K562 (cell line): ENCODE data around the gene FMO1. TPM values are rescaled to one million over a fixed set of nuclear protein-coding genes. Genes with fewer than 3 reads are reported as not detected.

Source experiments
- ATAC-seq: fragments of 200-7000 bp; cut with Tn5 transposase; 3 replicates; pipeline ENCODE4 v1.9.1; 2020; ENCODE audit warnings: moderate library complexity
- BruUV-seq: library from RNA; stranded (reverse); fragments of 400-500 nt; replicated peaks from 2 replicates; lab custom pipeline; 2021; lab: Mats Ljungman, UMichigan
- CTCF ChIA-PET: fragments of 300-600 bp; formaldehyde crosslinking; extraction: SDS; loops from one replicate; lab custom pipeline; 2021; ENCODE audit warnings: low intra/inter-chr PET ratio; lab: Yijun Ruan, JAX
- POLR2A ChIA-PET: fragments of 300-600, 350-650 bp; sonication (Branson Sonifier 250); formaldehyde crosslinking; extraction: SDS; loops from one replicate; lab custom pipeline; 2021; ENCODE audit warnings: antibody characterized with exemption, inconsistent platforms; lab: Yijun Ruan, JAX
- DNase-seq, 4 experiments: peaks; one replicate each; pipeline versions ENCODE4 v3.0.0 to v3.0.0-alpha.2; 2011 to 2018; ENCODE audit warnings: low spot score in 3 of 4, mixed read lengths in 3 of 4; ENCODE audit errors: extremely low read depth in 1 of 4
- FAIRE-seq: peaks from 2 replicates; lab custom pipeline; 2011; peaks lifted over from hg19 to GRCh38; lab: Jason Lieb, UNC
- H2AFZ ChIP-seq: 2 replicates; pipeline ENCODE4 v1.6.0; 2011; ENCODE audit warnings: low read depth, low read length, control low read depth, inconsistent platforms
- H3K27ac ChIP-seq: fragments of 200-600 bp; 3 replicates; pipeline ENCODE4 v1.8.0; 2011; ENCODE audit warnings: low read depth, mild to moderate bottlenecking, control low read depth, inconsistent platforms, low read length, moderate library complexity, mixed read lengths; ENCODE audit errors: extremely low read depth
- H3K27me3 ChIP-seq, 2 experiments: fragments of 300-600 bp in 1 of 2; 2 replicates in 1 of 2; 3 replicates in 1 of 2; pipeline versions ENCODE4 v1.6.0 to v1.8.0; 2011; ENCODE audit warnings: inconsistent platforms in 2 of 2, low read length in 2 of 2, mild to moderate bottlenecking in 1 of 2, mixed read lengths in 1 of 2, moderate library complexity in 1 of 2; ENCODE audit not compliant: control insufficient read depth in 2 of 2, insufficient read depth in 2 of 2
- H3K36me3 ChIP-seq: fragments of 300-600 bp; 3 replicates; pipeline ENCODE4 v1.8.0; 2011; ENCODE audit warnings: mild to moderate bottlenecking, low read length, inconsistent platforms; ENCODE audit not compliant: control insufficient read depth, insufficient read depth
- H3K4me1 ChIP-seq, 2 experiments: fragments of 200-600 bp in 1 of 2; replicated peaks in 1 of 2; 2 replicates in 1 of 2; 3 replicates in 1 of 2; pipeline versions ENCODE4 v1.5.1 to v1.8.0; 2011; ENCODE audit warnings: inconsistent platforms in 2 of 2, low read length in 2 of 2, mild to moderate bottlenecking in 1 of 2, mixed read lengths in 1 of 2, moderate library complexity in 1 of 2; ENCODE audit not compliant: control insufficient read depth in 2 of 2, insufficient read depth in 2 of 2
- H3K4me2 ChIP-seq: 2 replicates; pipeline ENCODE4 v1.6.1; 2011; ENCODE audit warnings: low read length, control low read depth, inconsistent platforms, mixed read lengths; ENCODE audit not compliant: insufficient read depth
- H3K4me3 ChIP-seq: fragments of 200-600 bp; sonication (generic), shearing (Covaris generic); 2 replicates; pipeline ENCODE4 v1.5.1; 2016; ENCODE audit warnings: control low read depth, inconsistent platforms
- H3K79me2 ChIP-seq: fragments of 200-600 bp; 3 replicates; pipeline ENCODE4 v1.8.0; 2011; ENCODE audit warnings: low read length, inconsistent platforms; ENCODE audit not compliant: control insufficient read depth, insufficient read depth
- H3K9ac ChIP-seq, 2 experiments: 2 replicates each; pipeline versions ENCODE4 v1.6.0 to v1.6.1; 2011; ENCODE audit warnings: low read depth in 2 of 2, low read length in 2 of 2, control low read depth in 1 of 2, inconsistent platforms in 1 of 2, mild to moderate bottlenecking in 1 of 2, mixed read lengths in 1 of 2; ENCODE audit not compliant: insufficient read depth in 1 of 2
- H3K9me1 ChIP-seq: one replicate; pipeline ENCODE4 v1.6.0; 2011; ENCODE audit warnings: inconsistent platforms, mild to moderate bottlenecking, low read length, moderate library complexity; ENCODE audit not compliant: control insufficient read depth, insufficient read depth
- H3K9me3 ChIP-seq: replicated peaks from 2 replicates; pipeline ENCODE4 v1.5.1; 2011; ENCODE audit warnings: low read depth, low read length, inconsistent platforms; ENCODE audit not compliant: control insufficient read depth, insufficient read depth
- H4K20me1 ChIP-seq: replicated peaks from 2 replicates; pipeline ENCODE4 v1.6.1; 2011; ENCODE audit warnings: low read length, inconsistent platforms, mixed read lengths; ENCODE audit not compliant: control insufficient read depth, insufficient read depth
- FOXK2 ChIP-seq, 2 experiments: fragments of 450-650 bp; IDR thresholded peaks in 1 of 2; conservative IDR thresholded peaks in 1 of 2; 2 replicates each; pipeline ENCODE4 v1.6.1; 2016; ENCODE audit warnings: low read depth in 2 of 2, mild to moderate bottlenecking in 1 of 2
- GABPA ChIP-seq: fragments of 200-800 bp; sonication (Bioruptor generic); conservative IDR thresholded peaks from 2 replicates; pipeline ENCODE4 v1.6.1; 2016; ENCODE audit warnings: low read depth, missing genetic modification characterization, missing compliant biosample characterization
- STAG1 ChIP-seq: sonication (generic); formaldehyde crosslinking; IDR thresholded peaks from 2 replicates; pipeline ENCODE4 v1.5.0; 2020; ENCODE audit warnings: missing genetic modification reagents, borderline replicate concordance
- SUPT5H ChIP-seq: fragments of 450-650 bp; IDR thresholded peaks from 2 replicates; pipeline ENCODE4 v1.6.1; 2016
- ZNF143 ChIP-seq: sonication (generic); formaldehyde crosslinking; IDR thresholded peaks from 2 replicates; pipeline ENCODE4 v1.9.0; 2022; ENCODE audit warnings: mild to moderate bottlenecking, missing genetic modification reagents
- ZNF668 ChIP-seq: fragments of 250-450 bp; sonication (Bioruptor Pico); IDR thresholded peaks from 2 replicates; pipeline ENCODE4 v1.8.0; 2022; ENCODE audit warnings: mild to moderate bottlenecking, inconsistent platforms
- WGBS: fragments of 100-300 bp; shearing (Covaris generic); methylation state at CpG from one replicate; pipeline ENCODE4 v1.1.6; 2016; ENCODE audit warnings: low coverage, mixed read lengths; ENCODE audit not compliant: insufficient coverage; ENCODE audit errors: missing lambda C conversion rate; 5-methylcytosine and 5-hydroxymethylcytosine counted together
- in situ Hi-C: fragments of 300-500 bp; cut with MboI; formaldehyde crosslinking; loops from 4 replicates; pipeline ENCODE4 v1.15.0; 2018; ENCODE audit warnings: inconsistent platforms, mixed read lengths
- intact Hi-C: fragments of 100-400 bp; cut with micrococcal nuclease; formaldehyde crosslinking; loops from 2 replicates; pipeline ENCODE4 v1.14.2; 2022
- polyA plus RNA-seq, 8 experiments: library from polyadenylated mRNA; depleted of rRNA in 4 of 8; stranded (reverse) in 5 of 8; unstranded in 3 of 8; fragments of >200 nt; fragmentation: Nextera tagmentation in 2 of 8; fragmentation: Illumina TruSeq in 1 of 8; extraction: Ambion mirVana in 2 of 8; extraction: Trizol in 1 of 8; gene quantifications; 2 replicates each; pipeline versions ENCODE4 v1.2.1 to v1.2.3, GENCODE V29; 2011 to 2014; ENCODE audit warnings: inconsistent platforms in 1 of 8, missing spikeins in 1 of 8
- total RNA-seq, 7 experiments: library from RNA; depleted of rRNA in 6 of 7; stranded (reverse); fragments of >200 nt in 6 of 7; fragmentation: Illumina TruSeq in 2 of 7; extraction: Trizol in 2 of 7; gene quantifications; 2 replicates each; pipeline versions ENCODE4 v1.2.1 to v1.2.3, GENCODE V29; 2011 to 2021; ENCODE audit warnings: low replicate concordance in 1 of 7
- TF ChIP-seq, protein P1 (sequence below): sonication (generic); formaldehyde crosslinking; IDR thresholded peaks from 2 replicates; pipeline ENCODE4 v1.8.1; 2023; ENCODE audit warnings: missing genetic modification reagents, mild to moderate bottlenecking, borderline replicate concordance
- TF ChIP-seq, protein P2 (sequence below): sonication (generic); formaldehyde crosslinking; IDR thresholded peaks from 2 replicates; pipeline ENCODE4 v1.8.0; 2022; ENCODE audit warnings: mild to moderate bottlenecking, missing genetic modification reagents
- TF ChIP-seq, protein P3 (sequence below): IDR thresholded peaks from 3 replicates; pipeline ENCODE4 v1.6.1; 2011; ENCODE audit warnings: borderline replicate concordance, mild to moderate bottlenecking, moderate library complexity; ENCODE audit not compliant: insufficient read length; ENCODE audit errors: extremely low read depth

FMO1 gene
- total and polyA plus RNA-seq, 9 of the 15 experiments (the other 6 are each of a cell fraction or from before 2014, with no cell fraction given), result not detected

DNA sequence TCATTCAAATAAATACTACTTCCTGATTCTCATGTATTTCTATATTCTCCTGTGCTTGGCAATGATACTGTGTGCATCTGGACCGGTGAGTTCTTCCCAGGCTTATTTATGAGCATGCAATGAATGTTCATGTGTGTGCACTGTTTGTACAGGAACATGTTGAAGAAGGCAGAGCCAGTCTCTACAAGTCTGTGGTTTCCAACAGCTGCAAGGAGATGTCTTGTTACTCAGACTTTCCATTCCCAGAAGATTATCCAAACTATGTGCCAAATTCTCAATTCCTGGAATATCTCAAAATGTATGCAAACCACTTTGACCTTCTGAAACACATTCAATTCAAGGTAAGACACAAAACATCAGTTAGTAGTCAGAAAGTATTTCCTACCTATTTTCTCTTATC lies 19.1 kb downstream of the FMO1 start:
- intact Hi-C loops, result no loop called here
- Histone ChIP-seq H3K27me3 (0 out of 5 replicates have a peak, but pooled peaks cover 0 to 3% of the 10 kb centered on the region in 2 experiments), H3K36me3 (no peaks in the 10 kb centered on the region), H3K4me3 (no peak overlapping the region), H3K9me1 (no peaks in the 10 kb centered on the region), H2AFZ (no peak overlapping the region), H3K4me1 (no peaks in the 10 kb centered on the region), H3K9ac (no peak overlapping the region), H3K27ac (no peak overlapping the region), H3K9me3 (no peaks in the 10 kb centered on the region), H4K20me1 (no peaks in the 10 kb centered on the region), H3K4me2 (no peak overlapping the region), H3K79me2 (no peaks in the 10 kb centered on the region)
- ChIA-PET CTCF (no interaction called here), POLR2A (no interaction called here)
- in situ Hi-C loops, result no loop called here
- no peak for ATAC-seq
- FAIRE-seq, result no peak
- no peak for DNase-seq
- TF ChIP-seq, protein P1, sequence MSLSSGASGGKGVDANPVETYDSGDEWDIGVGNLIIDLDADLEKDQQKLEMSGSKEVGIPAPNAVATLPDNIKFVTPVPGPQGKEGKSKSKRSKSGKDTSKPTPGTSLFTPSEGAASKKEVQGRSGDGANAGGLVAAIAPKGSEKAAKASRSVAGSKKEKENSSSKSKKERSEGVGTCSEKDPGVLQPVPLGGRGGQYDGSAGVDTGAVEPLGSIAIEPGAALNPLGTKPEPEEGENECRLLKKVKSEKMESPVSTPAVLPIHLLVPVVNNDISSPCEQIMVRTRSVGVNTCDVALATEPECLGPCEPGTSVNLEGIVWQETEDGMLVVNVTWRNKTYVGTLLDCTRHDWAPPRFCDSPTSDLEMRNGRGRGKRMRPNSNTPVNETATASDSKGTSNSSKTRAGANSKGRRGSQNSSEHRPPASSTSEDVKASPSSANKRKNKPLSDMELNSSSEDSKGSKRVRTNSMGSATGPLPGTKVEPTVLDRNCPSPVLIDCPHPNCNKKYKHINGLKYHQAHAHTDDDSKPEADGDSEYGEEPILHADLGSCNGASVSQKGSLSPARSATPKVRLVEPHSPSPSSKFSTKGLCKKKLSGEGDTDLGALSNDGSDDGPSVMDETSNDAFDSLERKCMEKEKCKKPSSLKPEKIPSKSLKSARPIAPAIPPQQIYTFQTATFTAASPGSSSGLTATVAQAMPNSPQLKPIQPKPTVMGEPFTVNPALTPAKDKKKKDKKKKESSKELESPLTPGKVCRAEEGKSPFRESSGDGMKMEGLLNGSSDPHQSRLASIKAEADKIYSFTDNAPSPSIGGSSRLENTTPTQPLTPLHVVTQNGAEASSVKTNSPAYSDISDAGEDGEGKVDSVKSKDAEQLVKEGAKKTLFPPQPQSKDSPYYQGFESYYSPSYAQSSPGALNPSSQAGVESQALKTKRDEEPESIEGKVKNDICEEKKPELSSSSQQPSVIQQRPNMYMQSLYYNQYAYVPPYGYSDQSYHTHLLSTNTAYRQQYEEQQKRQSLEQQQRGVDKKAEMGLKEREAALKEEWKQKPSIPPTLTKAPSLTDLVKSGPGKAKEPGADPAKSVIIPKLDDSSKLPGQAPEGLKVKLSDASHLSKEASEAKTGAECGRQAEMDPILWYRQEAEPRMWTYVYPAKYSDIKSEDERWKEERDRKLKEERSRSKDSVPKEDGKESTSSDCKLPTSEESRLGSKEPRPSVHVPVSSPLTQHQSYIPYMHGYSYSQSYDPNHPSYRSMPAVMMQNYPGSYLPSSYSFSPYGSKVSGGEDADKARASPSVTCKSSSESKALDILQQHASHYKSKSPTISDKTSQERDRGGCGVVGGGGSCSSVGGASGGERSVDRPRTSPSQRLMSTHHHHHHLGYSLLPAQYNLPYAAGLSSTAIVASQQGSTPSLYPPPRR, result no peak
- TF ChIP-seq ZNF668, result no peak
- TF ChIP-seq STAG1 (CRISPR knock-in tag), result no peak
- no peak for TF ChIP-seq FOXK2 (conservative IDR thresholded peaks at IDR 0.05 in 1 of 2, IDR thresholded peaks at IDR 0.05 in 1 of 2; ENCODE audit: low read depth in 2 of 2)
- TF ChIP-seq GABPA (tag), result no peak
- TF ChIP-seq, protein P2, sequence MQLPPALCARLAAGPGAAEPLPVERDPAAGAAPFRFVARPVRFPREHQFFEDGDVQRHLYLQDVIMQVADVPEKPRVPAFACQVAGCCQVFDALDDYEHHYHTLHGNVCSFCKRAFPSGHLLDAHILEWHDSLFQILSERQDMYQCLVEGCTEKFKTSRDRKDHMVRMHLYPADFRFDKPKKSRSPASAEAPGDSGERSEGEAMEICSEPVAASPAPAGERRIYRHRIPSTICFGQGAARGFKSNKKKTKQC (CRISPR knock-in tag), result no peak
- no peak for TF ChIP-seq SUPT5H
- TF ChIP-seq ZNF143, result no peak
- TF ChIP-seq, protein P3, sequence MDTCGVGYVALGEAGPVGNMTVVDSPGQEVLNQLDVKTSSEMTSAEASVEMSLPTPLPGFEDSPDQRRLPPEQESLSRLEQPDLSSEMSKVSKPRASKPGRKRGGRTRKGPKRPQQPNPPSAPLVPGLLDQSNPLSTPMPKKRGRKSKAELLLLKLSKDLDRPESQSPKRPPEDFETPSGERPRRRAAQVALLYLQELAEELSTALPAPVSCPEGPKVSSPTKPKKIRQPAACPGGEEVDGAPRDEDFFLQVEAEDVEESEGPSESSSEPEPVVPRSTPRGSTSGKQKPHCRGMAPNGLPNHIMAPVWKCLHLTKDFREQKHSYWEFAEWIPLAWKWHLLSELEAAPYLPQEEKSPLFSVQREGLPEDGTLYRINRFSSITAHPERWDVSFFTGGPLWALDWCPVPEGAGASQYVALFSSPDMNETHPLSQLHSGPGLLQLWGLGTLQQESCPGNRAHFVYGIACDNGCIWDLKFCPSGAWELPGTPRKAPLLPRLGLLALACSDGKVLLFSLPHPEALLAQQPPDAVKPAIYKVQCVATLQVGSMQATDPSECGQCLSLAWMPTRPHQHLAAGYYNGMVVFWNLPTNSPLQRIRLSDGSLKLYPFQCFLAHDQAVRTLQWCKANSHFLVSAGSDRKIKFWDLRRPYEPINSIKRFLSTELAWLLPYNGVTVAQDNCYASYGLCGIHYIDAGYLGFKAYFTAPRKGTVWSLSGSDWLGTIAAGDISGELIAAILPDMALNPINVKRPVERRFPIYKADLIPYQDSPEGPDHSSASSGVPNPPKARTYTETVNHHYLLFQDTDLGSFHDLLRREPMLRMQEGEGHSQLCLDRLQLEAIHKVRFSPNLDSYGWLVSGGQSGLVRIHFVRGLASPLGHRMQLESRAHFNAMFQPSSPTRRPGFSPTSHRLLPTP, result no peak
- no TSS peak for BruUV-seq
- WGBS, result 0% methylated on average over 1 of the region's 1 CpG
